Stomach (tissue), 4 donors: ENCODE data around the gene HNRNPD.
"Not testable (repeated sequence)": the region's sequence is repeated elsewhere in the genome, so short reads cannot be mapped to it uniquely, and the experiment has no call there.

Experiments
- POLR2A ChIP-seq, 4 donors: fragments of 450-650 bp; IDR thresholded peaks; one replicate each; pipeline ENCODE4 v1.6.1; 2016; ENCODE audit warnings: antibody characterized with exemption in 4 of 4, control low read depth in 2 of 4, mild to moderate bottlenecking in 1 of 4, moderate library complexity in 1 of 4
- POLR2AphosphoS5 ChIP-seq, 3 donors: sonication (generic); formaldehyde crosslinking; IDR thresholded peaks; one replicate each; pipeline ENCODE4 v1.6.1; 2016; ENCODE audit warnings: antibody characterized with exemption in 3 of 3

DNA sequence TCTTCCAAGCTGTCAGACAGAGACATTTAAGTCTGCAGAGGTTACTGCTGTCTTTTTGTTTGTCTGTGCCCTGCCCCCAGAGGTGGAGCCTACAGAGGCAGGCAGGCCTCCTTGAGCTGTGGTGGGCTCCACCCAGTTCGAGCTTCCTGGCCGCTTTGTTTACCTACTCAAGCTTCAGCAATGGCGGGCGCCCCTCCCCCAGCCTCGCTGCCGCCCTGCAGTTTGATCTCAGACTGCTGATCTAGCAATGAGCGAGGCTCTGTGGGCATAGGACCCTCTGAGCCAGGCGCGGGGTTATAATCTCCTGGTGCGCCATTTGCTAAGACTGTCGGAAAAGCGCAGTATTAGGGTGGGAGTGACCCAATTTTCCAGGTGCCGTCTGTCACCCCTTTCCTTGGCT, 70.7 kb downstream of the HNRNPD start:
- TF ChIP-seq POLR2A, POLR2AphosphoS5 (IDR thresholded peaks at IDR 0.05): not testable (repeated sequence)
